A549 (cell line): Measurements from ENCODE around the gene PCCB. TPM values are rescaled to one million over a fixed set of nuclear protein-coding genes. Genes with fewer than 3 reads are reported as not detected.
A peak's percentile ranks its signal among the peaks of the same experiment; 100 is the strongest.

ENCODE experiments used
- ATAC-seq, 2 experiments: fragments of 200-7000 bp in 1 of 2; fragments of >200 bp in 1 of 2; cut with Nextera tagmentation in 1 of 2; cut with Tn5 transposase in 1 of 2; 3 replicates each; pipeline versions ENCODE4 v1.8.0 to v1.9.1; 2018 to 2020; ENCODE audit warnings: mild to moderate bottlenecking in 1 of 2, moderate library complexity in 1 of 2
- CTCF ChIA-PET: fragments of 300-600 bp; sonication (Branson Sonifier 250); formaldehyde crosslinking; extraction: SDS; loops from one replicate; lab custom pipeline; 2021; ENCODE audit warnings: antibody characterized with exemption, inconsistent platforms; lab: Yijun Ruan, JAX
- POLR2A ChIA-PET: fragments of 350-600 bp; formaldehyde crosslinking; extraction: SDS; loops from one replicate; lab custom pipeline; 2021; ENCODE audit warnings: antibody characterized with exemption, inconsistent platforms; lab: Yijun Ruan, JAX
- DNase-seq, 2 experiments: peaks; one replicate each; pipeline versions ENCODE4 v3.0.0 to v3.0.0-alpha.2; 2011 to 2016; ENCODE audit warnings: low read depth in 1 of 2, low spot score in 1 of 2
- FAIRE-seq: peaks from 2 replicates; lab custom pipeline; 2011; peaks lifted over from hg19 to GRCh38; lab: Jason Lieb, UNC
- H3K27ac ChIP-seq, 2 experiments: fragments of >200 bp; sonication (Bioruptor Twin); formaldehyde crosslinking; 3 replicates each; pipeline ENCODE4 v1.5.1; 2016 to 2017
- H3K4me1 ChIP-seq: fragments of >200 bp; sonication (Bioruptor Twin); formaldehyde crosslinking; 3 replicates; pipeline ENCODE4 v1.6.1; 2016
- H3K4me2 ChIP-seq: fragments of >200 bp; sonication (Bioruptor Twin); formaldehyde crosslinking; 3 replicates; pipeline ENCODE4 v1.6.1; 2016
- H3K4me3 ChIP-seq: fragments of >200 bp; sonication (Bioruptor Twin); formaldehyde crosslinking; 3 replicates; pipeline ENCODE4 v1.5.1; 2016
- H3K9me3 ChIP-seq: fragments of >200 bp; sonication (Bioruptor Twin); formaldehyde crosslinking; 3 replicates; pipeline ENCODE4 v1.6.1; 2016
- CBX8 ChIP-seq: fragments of 200-600 bp; sonication (generic); IDR thresholded peaks from 2 replicates; pipeline ENCODE4 v1.6.1; 2016
- CHD4 ChIP-seq: fragments of 200-600 bp; sonication (generic); IDR thresholded peaks from 2 replicates; pipeline ENCODE4 v1.6.1; 2016; ENCODE audit warnings: antibody characterized with exemption, mild to moderate bottlenecking, borderline replicate concordance
- EHF ChIP-seq: fragments of 250-450 bp; sonication (Bioruptor Pico); IDR thresholded peaks from 2 replicates; pipeline ENCODE4 v1.5.0; 2020; ENCODE audit warnings: mild to moderate bottlenecking
- ELK1 ChIP-seq: fragments of 150-350 bp; IDR thresholded peaks from 2 replicates; pipeline ENCODE4 v1.6.1; 2014; ENCODE audit warnings: low read depth, mild to moderate bottlenecking, low read length
- FOSL2 ChIP-seq, 2 experiments: fragments of 450-650 bp in 1 of 2; fragments of >200 bp in 1 of 2; sonication (Bioruptor Twin) in 1 of 2; formaldehyde crosslinking; IDR thresholded peaks; 2 replicates each; pipeline versions ENCODE4 v1.5.0 to v1.6.1; 2016 to 2020; ENCODE audit warnings: mild to moderate bottlenecking in 1 of 2, moderate library complexity in 1 of 2
- HDAC2 ChIP-seq: fragments of 200-600 bp; sonication (generic); IDR thresholded peaks from 2 replicates; pipeline ENCODE4 v1.6.1; 2016
- HES2 ChIP-seq: fragments of >200 bp; sonication (Bioruptor Twin); formaldehyde crosslinking; IDR thresholded peaks from 2 replicates; pipeline ENCODE4 v1.6.1; 2016
- HEYL ChIP-seq: fragments of 250-450 bp; sonication (Bioruptor Pico); IDR thresholded peaks from 2 replicates; pipeline ENCODE4 v1.8.0; 2021; ENCODE audit warnings: mild to moderate bottlenecking, moderate library complexity
- HMGXB4 ChIP-seq: fragments of 250-450 bp; sonication (Bioruptor Pico); IDR thresholded peaks from 2 replicates; pipeline ENCODE4 v1.5.0; 2021; ENCODE audit warnings: mild to moderate bottlenecking, moderate library complexity, borderline replicate concordance
- JUN ChIP-seq, 2 experiments: fragments of >200 bp; sonication (Bioruptor Twin); formaldehyde crosslinking; IDR thresholded peaks; 2 replicates in 1 of 2; 3 replicates in 1 of 2; pipeline ENCODE4 v1.6.1; 2016 to 2017
- JUNB ChIP-seq: fragments of >200 bp; sonication (Bioruptor Twin); formaldehyde crosslinking; IDR thresholded peaks from 2 replicates; pipeline ENCODE4 v1.6.1; 2016
- MAX ChIP-seq: IDR thresholded peaks from 2 replicates; pipeline ENCODE4 v1.6.1; 2012
- NFE2L2 ChIP-seq: fragments of 150-350 bp; conservative IDR thresholded peaks from 2 replicates; pipeline ENCODE4 v1.6.1; 2014; ENCODE audit warnings: low read length
- NPAS2 ChIP-seq: fragments of 250-450 bp; sonication (Bioruptor Pico); IDR thresholded peaks from 2 replicates; pipeline ENCODE4 v1.8.0; 2022; ENCODE audit warnings: mild to moderate bottlenecking, moderate library complexity, borderline replicate concordance
- NR3C1 ChIP-seq: fragments of >200 bp; sonication (Bioruptor Twin); formaldehyde crosslinking; IDR thresholded peaks from 3 replicates; pipeline ENCODE4 v1.6.1; 2017
- POLR2A ChIP-seq: IDR thresholded peaks from 2 replicates; pipeline ENCODE4 v1.6.1; 2012; ENCODE audit warnings: mild to moderate bottlenecking, low read length
- POLR2AphosphoS2 ChIP-seq: conservative IDR thresholded peaks from 2 replicates; pipeline ENCODE4 v1.6.1; 2012; ENCODE audit warnings: low read length, improper control_type of control experiment, inconsistent platforms
- RARB ChIP-seq: fragments of 250-450 bp; sonication (Bioruptor Pico); IDR thresholded peaks from 2 replicates; pipeline ENCODE4 v1.8.0; 2021; ENCODE audit warnings: mild to moderate bottlenecking, moderate library complexity
- REST ChIP-seq: fragments of 200-600 bp; sonication (generic); IDR thresholded peaks from 2 replicates; pipeline ENCODE4 v1.6.1; 2016; ENCODE audit warnings: antibody characterized with exemption, mild to moderate bottlenecking, moderate library complexity
- TFCP2L1 ChIP-seq: fragments of 250-450 bp; sonication (Bioruptor Pico); IDR thresholded peaks from 2 replicates; pipeline ENCODE4 v1.5.0; 2021; ENCODE audit warnings: mild to moderate bottlenecking
- USF2 ChIP-seq: fragments of 450-650 bp; IDR thresholded peaks from 2 replicates; pipeline ENCODE4 v1.6.1; 2014; ENCODE audit warnings: antibody characterized with exemption
- ZFP36 ChIP-seq: fragments of 450-650 bp; IDR thresholded peaks from 2 replicates; pipeline ENCODE4 v1.6.1; 2014; ENCODE audit warnings: borderline replicate concordance; ENCODE audit not compliant: partially characterized antibody
- ZSCAN20 ChIP-seq: fragments of 250-450 bp; sonication (Bioruptor Pico); IDR thresholded peaks from 2 replicates; pipeline ENCODE4 v1.8.0; 2022; ENCODE audit warnings: mild to moderate bottlenecking, moderate library complexity
- WGBS: methylation state at CpG from one replicate; pipeline ENCODE4 v1.1.6; 2017; ENCODE audit errors: missing lambda C conversion rate; 5-methylcytosine and 5-hydroxymethylcytosine counted together
- polyA plus RNA-seq, 4 experiments: library from polyadenylated mRNA; depleted of rRNA in 3 of 4; stranded (reverse); fragments of >200 nt; fragmentation: RNase III in 1 of 4; extraction: RNeasy Plus Mini Kit Qiagen cat#74134 plus additional on column Dnase treatment in 1 of 4; gene quantifications; 2 replicates in 3 of 4; 3 replicates in 1 of 4; pipeline ENCODE4 v1.2.3, GENCODE V29; 2011 to 2017

PCCB gene
- polyA plus RNA-seq, 2 of the 4 experiments (the other 2 are of a cell fraction), result 31.7 to 65.5 TPM

- 66% methylated on average over 3 of the region's 3 CpGs for WGBS
- POLR2A ChIA-PET, result interaction anchor here (0.9 to 1.2 kb wide), 2 partner anchors 55 to 56 kb away, joined by 3 to 10 read pairs; partner anchors contain the start of gene MSL2
- FAIRE-seq, result no peak
- peaks cover 8% of the 10 kb centered on the region; the same call in 1 of the 3 replicates for H3K4me1 ChIP-seq
- TF ChIP-seq ZFP36 (no peak), EHF (no peak), POLR2A (no peak), NPAS2 (CRISPR knock-in tag) (no peak), REST (no peak), NR3C1 (no peak), MAX (no peak), HEYL (CRISPR knock-in tag) (no peak), HDAC2 (no peak), CHD4 (no peak), FOSL2 (IDR thresholded peaks at IDR 0.05) (no peak), FOSL2 (CRISPR knock-in tag; IDR thresholded peaks at IDR 0.05) (no peak), ZSCAN20 (CRISPR knock-in tag) (no peak), NFE2L2 (no peak), TFCP2L1 (no peak), USF2 (no peak), HMGXB4 (no peak), CBX8 (no peak)
- no peak for DNase-seq
- H3K4me2 ChIP-seq, result peak overlapping the region; percentile 97
- CTCF ChIA-PET, result interaction anchor here (1.3 to 1.8 kb wide), 3 partner anchors 15 to 501 kb away, joined by 3 to 6 read pairs (median 3); partner anchors contain the start of gene STAG1
- H3K27ac ChIP-seq, result peak overlapping the region in 1 of 2 experiments; percentile 96; a peak in 3 of 6 replicates
- no peak overlapping the region; the same call in 2 of the 3 replicates for H3K4me3 ChIP-seq
- ATAC-seq, result no peak
- H3K9me3 ChIP-seq, result no peaks in the 10 kb centered on the region
Measured at GRCh38 chr3:136251511-136251910, 1.4 kb downstream of the PCCB start.

GRCh38 chr3:136255672-136256406, 5.7 kb downstream of the PCCB start:
- no peak overlapping the region for H3K27ac ChIP-seq
- TF ChIP-seq ZFP36, result no peak
- no peak for TF ChIP-seq JUNB
- no peak for TF ChIP-seq NPAS2 (CRISPR knock-in tag)
- no peak for TF ChIP-seq RARB (CRISPR knock-in tag)
- TF ChIP-seq ELK1, result no peak
- TF ChIP-seq HES2, result no peak
- TF ChIP-seq NFE2L2, result no peak
- TF ChIP-seq JUN (IDR thresholded peaks at IDR 0.05), result no peak
- TF ChIP-seq POLR2AphosphoS2, result no peak
- ATAC-seq (no peak), DNase-seq (no peak), FAIRE-seq (no peak)
- no peaks in the 10 kb centered on the region for H3K9me3 ChIP-seq
- 90% methylated on average over 7 of the region's 8 CpGs for WGBS
- POLR2A ChIA-PET, result no interaction called here
- no peak overlapping the region for H3K4me2 ChIP-seq
- H3K4me1 ChIP-seq, result 0 out of 3 replicates have a peak, but pooled peaks cover 4% of the 10 kb centered on the region
- no peak overlapping the region for H3K4me3 ChIP-seq
- CTCF ChIA-PET, result no interaction called here
